Transverse colon (tissue), 4 donors: ENCODE data around the gene BORCS8. TPM values are rescaled to one million over a fixed set of nuclear protein-coding genes. Genes with fewer than 3 reads are reported as not detected.

Experiments
- DNase-seq: peaks from one replicate; pipeline ENCODE4 v3.0.0-alpha.2; 2019
- H3K27ac ChIP-seq, 4 donors: fragments of 200-600 bp; sonication (generic); 2 replicates each; pipeline ENCODE4 v1.5.1; 2016 to 2018; ENCODE audit warnings: inconsistent platforms in 4 of 4
- H3K27me3 ChIP-seq: fragments of 200-600 bp; sonication (generic); 2 replicates; pipeline ENCODE4 v1.5.1; 2017; ENCODE audit warnings: inconsistent platforms
- H3K36me3 ChIP-seq, 4 donors: fragments of 200-600 bp; sonication (generic); 2 replicates each; pipeline ENCODE4 v1.5.1; 2017 to 2019; ENCODE audit warnings: inconsistent platforms in 4 of 4
- H3K4me1 ChIP-seq, 4 donors: fragments of 200-600 bp; sonication (generic); 2 replicates each; pipeline ENCODE4 v1.5.1; 2017 to 2020; ENCODE audit warnings: inconsistent platforms in 4 of 4
- H3K4me3 ChIP-seq, 4 donors: fragments of 200-600 bp; sonication (generic); 1 replicate in 1 of 4; 2 replicates in 3 of 4; pipeline versions ENCODE4 v1.5.1 to v1.6.1; 2017 to 2019; ENCODE audit warnings: inconsistent platforms in 4 of 4
- H3K9me3 ChIP-seq, 2 donors: fragments of 200-600 bp; sonication (generic); 2 replicates each; pipeline ENCODE4 v1.5.1; 2017 to 2019; ENCODE audit warnings: inconsistent platforms in 2 of 2
- CTCF ChIP-seq, 5 experiments: fragments of 200-600 bp in 3 of 5; fragments of 450-650 bp in 2 of 5; sonication (generic) in 3 of 5; IDR thresholded peaks; 1 replicate in 2 of 5; 2 replicates in 3 of 5; pipeline ENCODE4 v1.5.1; 2016 to 2017; ENCODE audit warnings: antibody characterized with exemption in 5 of 5, inconsistent platforms in 3 of 5, mild to moderate bottlenecking in 2 of 5, moderate library complexity in 1 of 5
- EP300 ChIP-seq: sonication (generic); formaldehyde crosslinking; IDR thresholded peaks from one replicate; pipeline ENCODE4 v1.6.1; 2017; ENCODE audit warnings: antibody characterized with exemption, low read depth
- POLR2A ChIP-seq: fragments of 450-650 bp; IDR thresholded peaks from one replicate; pipeline ENCODE4 v1.6.1; 2016; ENCODE audit warnings: antibody characterized with exemption, mild to moderate bottlenecking, moderate library complexity
- POLR2AphosphoS5 ChIP-seq, 3 donors: sonication (generic); formaldehyde crosslinking; IDR thresholded peaks; one replicate each; pipeline ENCODE4 v1.6.1; 2016; ENCODE audit warnings: antibody characterized with exemption in 3 of 3
- WGBS, 2 donors: methylation state at CpG; one replicate each; pipeline ENCODE4 v1.1.5; 2018; ENCODE audit warnings: low coverage in 1 of 2; 5-methylcytosine and 5-hydroxymethylcytosine counted together
- in situ Hi-C, 4 donors: fragments of 200-750 bp; cut with MboI; loops; one replicate each; pipeline versions ENCODE4 v1.15.0 to v1.15.1; 2017; ENCODE audit warnings: low sequenced_read_pairs in 3 of 4, low pct_ligation_motif_present in 1 of 4, low pct_unique_long_range_greater_than_20kb in 1 of 4
- intact Hi-C: fragments of 100-400 bp; cut with DNase I; formaldehyde crosslinking; loops from one replicate; pipeline ENCODE4 v1.15.1; 2023; ENCODE audit warnings: low total_unique reads
- total RNA-seq, 4 donors: library from RNA; depleted of rRNA; stranded (reverse); fragments of >200 nt; gene quantifications; one replicate each; pipeline ENCODE4 v1.1.0, GENCODE V29; 2016

BORCS8 gene
- total RNA-seq, 4 donors from 2014 or later = 13.0 to 132 (median 26.6) TPM

GRCh38 chr19:19145684-19146608, 46.0 kb downstream of the BORCS8 start:
- Histone ChIP-seq H3K9me3 (no peaks in the 10 kb centered on the region), H3K4me3 (no peak overlapping the region), H3K36me3 (peaks cover 0 to 8% (median 0%) of the 10 kb centered on the region in 4 donors), H3K4me1 (peaks cover 0 to 7% (median 2%) of the 10 kb centered on the region in 4 donors), H3K27ac (no peak overlapping the region), H3K27me3 (no peaks in the 10 kb centered on the region)
- in situ Hi-C loops (no loop called here), intact Hi-C loops (no loop called here)
- DNase-seq = peak; percentile 87
- peak; percentile 96 to 99 (median 98) for TF ChIP-seq CTCF (IDR thresholded peaks at IDR 0.05)
- TF ChIP-seq POLR2A = no peak
- no peak for TF ChIP-seq EP300
- WGBS, 2 donors = 31 to 56% methylated on average over 21 to 39 of the region's 47 CpGs

GRCh38 chr19:19145281-19145680, 46.7 kb downstream of the BORCS8 start:
- in situ Hi-C loops (no loop called here), intact Hi-C loops (no loop called here)
- DNase-seq = no peak
- 89% methylated on average over 17 of the region's 17 CpGs; no CpG with 5 or more reads in 1 of the 2 donors for WGBS, 2 donors
- H3K4me3 ChIP-seq = no peak overlapping the region
- no peaks in the 10 kb centered on the region for H3K9me3 ChIP-seq
- TF ChIP-seq POLR2AphosphoS5 (IDR thresholded peaks at IDR 0.05) (no peak), POLR2A (no peak), EP300 (no peak)
- no peak overlapping the region for H3K27ac ChIP-seq
- H3K27me3 ChIP-seq = no peaks in the 10 kb centered on the region
- peaks cover 0 to 8% (median 0%) of the 10 kb centered on the region in 4 donors for H3K36me3 ChIP-seq
- H3K4me1 ChIP-seq = peaks cover 0 to 7% (median 2%) of the 10 kb centered on the region in 4 donors

DNA sequence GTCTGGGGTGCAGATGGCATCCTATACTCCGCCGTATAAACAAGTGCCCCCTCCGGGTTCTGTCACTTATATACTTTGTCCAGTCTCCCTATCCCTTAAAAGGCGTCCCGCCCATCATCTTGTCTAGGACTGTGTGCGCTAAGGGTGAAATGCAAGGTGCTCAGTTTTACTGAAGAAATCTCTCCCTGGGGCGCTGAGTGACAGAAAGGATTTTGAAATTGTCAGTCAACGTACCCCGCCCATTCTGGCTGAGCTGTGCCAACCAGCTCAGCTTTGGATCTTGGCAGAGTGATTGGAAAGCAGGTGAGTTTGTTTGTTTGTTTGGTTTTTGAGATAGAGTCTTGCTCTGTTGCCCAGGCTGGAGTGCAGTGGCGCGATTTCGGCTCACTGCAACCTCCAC, 49.6 kb downstream of the BORCS8 start:
- no peaks in the 10 kb centered on the region for H3K27me3 ChIP-seq
- intact Hi-C loops (no loop called here), in situ Hi-C loops (no loop called here)
- H3K4me1 ChIP-seq = peaks cover 0 to 13% (median 8%) of the 10 kb centered on the region in 4 donors
- H3K9me3 ChIP-seq = no peaks in the 10 kb centered on the region
- H3K27ac ChIP-seq = no peak overlapping the region
- H3K4me3 ChIP-seq = no peak overlapping the region
- H3K36me3 ChIP-seq = peaks cover 0 to 2% (median 0%) of the 10 kb centered on the region in 4 donors
- DNase-seq = no peak
- no peak for TF ChIP-seq POLR2A
- TF ChIP-seq EP300 = no peak
- TF ChIP-seq CTCF (IDR thresholded peaks at IDR 0.05) = no peak
- TF ChIP-seq POLR2AphosphoS5 (IDR thresholded peaks at IDR 0.05) = no peak
- WGBS, 2 donors = 86 to 100% methylated on average over 2 to 12 of the region's 12 CpGs

DNA sequence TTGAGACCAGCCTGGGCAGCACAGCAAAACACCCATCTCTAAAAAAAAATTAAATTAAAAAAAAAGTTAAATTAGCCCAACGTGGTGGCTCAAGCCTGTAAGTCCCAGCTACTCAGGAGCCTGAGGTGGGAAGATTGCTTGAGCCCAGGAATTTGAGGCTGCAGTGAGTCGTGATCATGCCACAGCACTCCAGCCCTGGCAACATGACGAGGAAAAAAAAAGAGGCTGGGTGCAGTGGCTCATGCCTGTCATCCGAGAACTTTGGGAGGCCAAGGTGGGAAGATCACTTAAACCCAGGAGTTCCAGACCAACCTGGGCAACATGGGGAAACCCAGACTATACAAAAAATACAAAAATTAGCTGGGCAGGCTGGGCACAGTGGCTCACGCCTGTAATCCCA, 51.5 kb downstream of the BORCS8 start:
- Histone ChIP-seq H3K4me3 (no peak overlapping the region), H3K36me3 (no peaks in the 10 kb centered on the region), H3K27me3 (no peaks in the 10 kb centered on the region), H3K9me3 (no peaks in the 10 kb centered on the region), H3K27ac (no peak overlapping the region), H3K4me1 (peaks cover 0 to 12% (median 9%) of the 10 kb centered on the region in 4 donors)
- intact Hi-C loops = no loop called here
- in situ Hi-C loops = no loop called here
- DNase-seq = no peak
- 60 to 65% methylated on average over 1 to 5 of the region's 5 CpGs for WGBS, 2 donors
- TF ChIP-seq CTCF (IDR thresholded peaks at IDR 0.05) = no peak
- no peak for TF ChIP-seq POLR2A
- TF ChIP-seq EP300 = no peak
- no peak for TF ChIP-seq POLR2AphosphoS5 (IDR thresholded peaks at IDR 0.05)
